ENCODE data around the gene ZNF142.

DNA sequence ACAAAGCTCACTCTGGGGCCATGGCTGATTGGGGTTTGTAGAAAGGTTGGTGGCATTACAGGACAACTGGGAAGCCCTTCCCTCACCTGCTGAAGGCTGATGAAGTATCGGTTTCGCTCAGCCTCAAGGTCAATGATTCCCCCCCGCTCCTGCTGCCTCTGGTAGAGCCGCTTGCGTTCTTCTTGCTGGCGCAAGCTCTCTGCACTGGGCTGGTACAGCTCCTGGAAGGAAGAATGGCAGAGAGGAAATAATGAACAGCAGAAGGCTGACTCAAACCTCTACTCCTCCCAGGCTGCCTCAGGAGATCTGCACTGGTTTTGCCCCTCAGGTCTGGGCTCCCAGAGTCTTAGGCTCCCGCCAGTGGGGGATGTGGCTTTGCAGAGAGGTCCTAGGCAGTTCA lies 5.2 kb upstream of the ZNF142 start:
- TF ChIP-seq, protein P1, sequence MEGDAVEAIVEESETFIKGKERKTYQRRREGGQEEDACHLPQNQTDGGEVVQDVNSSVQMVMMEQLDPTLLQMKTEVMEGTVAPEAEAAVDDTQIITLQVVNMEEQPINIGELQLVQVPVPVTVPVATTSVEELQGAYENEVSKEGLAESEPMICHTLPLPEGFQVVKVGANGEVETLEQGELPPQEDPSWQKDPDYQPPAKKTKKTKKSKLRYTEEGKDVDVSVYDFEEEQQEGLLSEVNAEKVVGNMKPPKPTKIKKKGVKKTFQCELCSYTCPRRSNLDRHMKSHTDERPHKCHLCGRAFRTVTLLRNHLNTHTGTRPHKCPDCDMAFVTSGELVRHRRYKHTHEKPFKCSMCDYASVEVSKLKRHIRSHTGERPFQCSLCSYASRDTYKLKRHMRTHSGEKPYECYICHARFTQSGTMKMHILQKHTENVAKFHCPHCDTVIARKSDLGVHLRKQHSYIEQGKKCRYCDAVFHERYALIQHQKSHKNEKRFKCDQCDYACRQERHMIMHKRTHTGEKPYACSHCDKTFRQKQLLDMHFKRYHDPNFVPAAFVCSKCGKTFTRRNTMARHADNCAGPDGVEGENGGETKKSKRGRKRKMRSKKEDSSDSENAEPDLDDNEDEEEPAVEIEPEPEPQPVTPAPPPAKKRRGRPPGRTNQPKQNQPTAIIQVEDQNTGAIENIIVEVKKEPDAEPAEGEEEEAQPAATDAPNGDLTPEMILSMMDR (conservative IDR thresholded peaks at IDR 0.05; ENCODE audit: low read length), result no peak
- TF ChIP-seq EZH2phosphoT487 (IDR thresholded peaks at IDR 0.05; ENCODE audit: borderline replicate concordance, low read depth, low read length), result no peak
